ENCODE data around the gene NLRP3.
A peak's percentile ranks its signal among the peaks of the same experiment; 100 is the strongest.
"Not testable (repeated sequence)": the region's sequence is repeated elsewhere in the genome, so short reads cannot be mapped to it uniquely, and the experiment has no call there.

NLRP3 gene

GRCh38 chr1:247440001-247440620 lies 24.1 kb downstream of the NLRP3 start:
- no peak for DNase-seq

GRCh38 chr1:247441606-247442005 lies 25.6 kb downstream of the NLRP3 start:
- DNase-seq = no peak

GRCh38 chr1:247442164-247442563 lies 26.2 kb downstream of the NLRP3 start:
- DNase-seq = no peak

- no peak for DNase-seq
Observed at GRCh38 chr1:247443641-247444040, 27.7 kb downstream of the NLRP3 start.

GRCh38 chr1:247444571-247444970 lies 28.6 kb downstream of the NLRP3 start:
- no peak for DNase-seq

- no peak for DNase-seq
Observed at GRCh38 chr1:247445526-247446356, 29.8 kb downstream of the NLRP3 start.

GRCh38 chr1:247447162-247447909 lies 31.4 kb downstream of the NLRP3 start:
- no peak for DNase-seq

GRCh38 chr1:247448107-247448791 lies 32.3 kb downstream of the NLRP3 start:
- peak in 1 of 2 donors; percentile 16 for DNase-seq

- no peak for DNase-seq
Observed at GRCh38 chr1:247451388-247452010, 35.5 kb downstream of the NLRP3 start.

GRCh38 chr1:247452447-247453039 lies 36.6 kb downstream of the NLRP3 start:
- DNase-seq = no peak

GRCh38 chr1:247453245-247453644 lies 37.3 kb downstream of the NLRP3 start:
- no peak for DNase-seq

GRCh38 chr1:247453997-247454396 lies 38.0 kb downstream of the NLRP3 start:
- no peak for DNase-seq

- no peak for DNase-seq
Observed at GRCh38 chr1:247456021-247456420, 40.0 kb downstream of the NLRP3 start.

GRCh38 chr1:247456914-247457639 lies 41.1 kb downstream of the NLRP3 start:
- DNase-seq = no peak

GRCh38 chr1:247459507-247459906 lies 43.5 kb downstream of the NLRP3 start:
- DNase-seq = no peak

GRCh38 chr1:247465796-247466195 lies 49.8 kb downstream of the NLRP3 start:
- DNase-seq = no peak

- no peak for DNase-seq
Observed at GRCh38 chr1:247467129-247467528, 51.2 kb downstream of the NLRP3 start.

- DNase-seq = no peak
Observed at GRCh38 chr1:247468481-247469140, 52.6 kb downstream of the NLRP3 start.

- no peak for DNase-seq
Observed at GRCh38 chr1:247469141-247469535, 53.2 kb downstream of the NLRP3 start.

- DNase-seq = not testable (repeated sequence)
Observed at GRCh38 chr1:247470942-247471429, 55.0 kb downstream of the NLRP3 start.
